ENCODE data around the gene MAN1A1. TPM values are rescaled to one million over a fixed set of nuclear protein-coding genes. Genes with fewer than 3 reads are reported as not detected.

Gene MAN1A1
- total RNA-seq, 1 donor: 79.6 TPM

DNA sequence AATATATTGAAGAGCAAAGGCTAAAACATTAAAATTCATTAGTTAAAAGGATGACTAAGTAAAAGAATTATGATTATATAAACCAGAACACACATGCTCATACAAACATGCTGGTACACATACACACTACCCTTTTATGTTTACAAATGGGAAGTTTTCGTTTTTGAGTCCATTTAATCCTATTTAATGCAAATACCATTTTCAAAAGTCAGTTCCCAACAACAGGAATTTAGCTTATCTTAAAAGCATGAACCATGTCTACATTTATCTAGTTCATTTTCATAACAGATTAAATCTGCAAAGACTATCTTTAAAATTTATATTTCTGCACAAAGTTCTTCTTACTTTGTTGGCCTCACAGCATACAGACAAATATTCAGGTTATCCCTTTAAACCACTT is 42.5 kb downstream of the MAN1A1 start:
- Histone ChIP-seq H2AFZ (ENCODE audit: low read length) (no peak overlapping the region), H3K36me3 (ENCODE audit: insufficient read depth, low read length) (no peaks in the 10 kb centered on the region), H3K9me3 (ENCODE audit: low read depth, low read length) (no peaks in the 10 kb centered on the region), H3K27me3 (ENCODE audit: insufficient read depth, low read length) (no peaks in the 10 kb centered on the region), H3K4me2 (ENCODE audit: insufficient read depth, low read length) (no peak overlapping the region), H3K4me1 (ENCODE audit: insufficient read depth, low read length) (peaks cover 15% of the 10 kb centered on the region), H3K27ac (ENCODE audit: low read depth, low read length) (no peak overlapping the region), H4K20me1 (ENCODE audit: insufficient read depth, low read length) (no peaks in the 10 kb centered on the region), H3K79me2 (ENCODE audit: insufficient read depth, low read length) (no peaks in the 10 kb centered on the region), H3K4me3 (ENCODE audit: insufficient read depth, low read length) (no peak overlapping the region)
- DNase-seq (ENCODE audit: insufficient read length, low spot score, missing footprints): no peak
- TF ChIP-seq CTCF (IDR thresholded peaks at IDR 0.05; ENCODE audit: extremely low read depth, low read depth, low read length): no peak

DNA sequence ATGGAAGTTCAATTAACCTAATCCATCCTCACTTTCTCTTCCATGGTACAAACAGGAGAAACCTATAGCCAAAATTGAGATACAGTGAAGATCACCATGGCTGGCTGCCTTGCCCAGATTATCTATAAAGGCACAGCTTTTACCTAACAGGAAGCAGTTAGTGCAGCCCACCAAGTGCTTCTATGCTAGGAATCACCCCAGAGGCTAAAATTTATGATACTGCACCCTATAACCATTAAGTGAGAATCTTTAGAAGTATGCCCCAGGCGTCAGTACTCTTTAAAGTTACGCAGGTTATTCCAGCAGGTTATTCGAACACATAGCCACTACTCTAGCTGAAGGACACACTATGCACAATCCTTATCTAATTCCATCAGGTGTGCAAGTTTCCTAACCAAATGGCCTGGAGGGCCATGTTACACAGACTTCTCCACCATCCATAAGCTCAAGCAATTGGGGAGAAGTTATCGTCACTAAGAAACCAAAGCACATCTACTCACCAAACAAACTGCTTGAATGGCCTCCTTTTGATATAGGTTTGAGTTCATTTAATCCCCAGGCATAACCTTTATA is 43.1 kb downstream of the MAN1A1 start:
- H3K4me3 ChIP-seq (ENCODE audit: insufficient read depth, low read length): no peak overlapping the region
- no peaks in the 10 kb centered on the region for H3K36me3 ChIP-seq (ENCODE audit: insufficient read depth, low read length)
- H3K27ac ChIP-seq (ENCODE audit: low read depth, low read length): no peak overlapping the region
- no peak for TF ChIP-seq CTCF (IDR thresholded peaks at IDR 0.05; ENCODE audit: extremely low read depth, low read depth, low read length)
- no peaks in the 10 kb centered on the region for H4K20me1 ChIP-seq (ENCODE audit: insufficient read depth, low read length)
- no peak for DNase-seq (ENCODE audit: insufficient read length, low spot score, missing footprints)
- H2AFZ ChIP-seq (ENCODE audit: low read length): no peak overlapping the region
- H3K4me1 ChIP-seq (ENCODE audit: insufficient read depth, low read length): peaks cover 15% of the 10 kb centered on the region
- H3K9me3 ChIP-seq (ENCODE audit: low read depth, low read length): no peaks in the 10 kb centered on the region
- H3K79me2 ChIP-seq (ENCODE audit: insufficient read depth, low read length): no peaks in the 10 kb centered on the region
- H3K4me2 ChIP-seq (ENCODE audit: insufficient read depth, low read length): no peak overlapping the region
- no peaks in the 10 kb centered on the region for H3K27me3 ChIP-seq (ENCODE audit: insufficient read depth, low read length)

GRCh38 chr6:119303164-119303887 is 46.2 kb downstream of the MAN1A1 start:
- Histone ChIP-seq H4K20me1 (ENCODE audit: insufficient read depth, low read length) (no peaks in the 10 kb centered on the region), H2AFZ (ENCODE audit: low read length) (no peak overlapping the region), H3K27me3 (ENCODE audit: insufficient read depth, low read length) (no peaks in the 10 kb centered on the region), H3K4me2 (ENCODE audit: insufficient read depth, low read length) (no peak overlapping the region), H3K79me2 (ENCODE audit: insufficient read depth, low read length) (no peaks in the 10 kb centered on the region), H3K36me3 (ENCODE audit: insufficient read depth, low read length) (no peaks in the 10 kb centered on the region), H3K27ac (ENCODE audit: low read depth, low read length) (no peak overlapping the region), H3K9me3 (ENCODE audit: low read depth, low read length) (no peaks in the 10 kb centered on the region), H3K4me3 (ENCODE audit: insufficient read depth, low read length) (no peak overlapping the region), H3K4me1 (ENCODE audit: insufficient read depth, low read length) (peaks cover 7% of the 10 kb centered on the region)
- DNase-seq (ENCODE audit: insufficient read length, low spot score, missing footprints): no peak
- no peak for TF ChIP-seq CTCF (IDR thresholded peaks at IDR 0.05; ENCODE audit: extremely low read depth, low read depth, low read length)

DNA sequence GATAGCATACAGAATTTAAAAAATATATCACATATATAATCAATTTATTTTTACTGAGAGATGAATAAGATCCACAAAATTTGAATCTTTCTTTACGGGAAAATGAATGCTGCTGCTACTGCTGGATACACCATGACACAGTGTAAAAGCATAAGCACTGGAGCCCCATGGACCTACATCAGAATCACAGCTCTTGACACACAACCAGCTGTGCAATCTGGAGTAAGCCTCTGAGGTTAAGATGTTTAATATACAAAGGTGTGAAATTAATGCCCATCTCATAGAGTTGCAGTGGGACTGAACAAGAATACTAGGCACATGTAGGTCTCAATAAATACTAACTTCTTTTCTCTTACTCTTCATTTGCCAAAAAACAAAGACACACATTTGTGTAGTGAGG is 48.1 kb downstream of the MAN1A1 start:
- TF ChIP-seq CTCF (IDR thresholded peaks at IDR 0.05; ENCODE audit: extremely low read depth, low read depth, low read length): no peak
- Histone ChIP-seq H3K4me3 (ENCODE audit: insufficient read depth, low read length) (no peak overlapping the region), H3K27me3 (ENCODE audit: insufficient read depth, low read length) (no peaks in the 10 kb centered on the region), H3K36me3 (ENCODE audit: insufficient read depth, low read length) (no peaks in the 10 kb centered on the region), H2AFZ (ENCODE audit: low read length) (no peak overlapping the region), H3K4me1 (ENCODE audit: insufficient read depth, low read length) (no peaks in the 10 kb centered on the region), H3K4me2 (ENCODE audit: insufficient read depth, low read length) (no peak overlapping the region), H3K79me2 (ENCODE audit: insufficient read depth, low read length) (no peaks in the 10 kb centered on the region), H4K20me1 (ENCODE audit: insufficient read depth, low read length) (no peaks in the 10 kb centered on the region), H3K9me3 (ENCODE audit: low read depth, low read length) (no peaks in the 10 kb centered on the region), H3K27ac (ENCODE audit: low read depth, low read length) (no peak overlapping the region)
- no peak for DNase-seq (ENCODE audit: insufficient read length, low spot score, missing footprints)
